ENCODE measurements around the gene RETREG3. TPM values are rescaled to one million over a fixed set of nuclear protein-coding genes. Genes with fewer than 3 reads are reported as not detected.

RETREG3 gene
- total RNA-seq, 1 donor from 2014 or later: 60.7 TPM

- DNase-seq (ENCODE audit: low read depth in 2 of 2): no peak
These were observed 4.6 kb upstream of the RETREG3 start for GRCh38 chr17:42613699-42614295.

GRCh38 chr17:42612013-42612412 is 2.8 kb upstream of the RETREG3 start:
- DNase-seq (ENCODE audit: low read depth in 2 of 2): no peak

GRCh38 chr17:42609814-42610801 is 934 bp upstream of the RETREG3 start:
- peak in 1 of 2 donors; percentile 8 for DNase-seq (ENCODE audit: low read depth in 2 of 2)

- peak in 1 of 2 donors; percentile 19 for DNase-seq (ENCODE audit: low read depth in 2 of 2)
These were observed 631 bp downstream of the RETREG3 start for GRCh38 chr17:42608305-42609181.

GRCh38 chr17:42607769-42608168 is 1.4 kb downstream of the RETREG3 start:
- DNase-seq (ENCODE audit: low read depth in 2 of 2): no peak

GRCh38 chr17:42603318-42603717 is 5.9 kb downstream of the RETREG3 start:
- no peak for DNase-seq (ENCODE audit: low read depth in 2 of 2)

GRCh38 chr17:42598905-42599304 is 10.3 kb downstream of the RETREG3 start:
- DNase-seq (ENCODE audit: low read depth in 2 of 2): no peak

GRCh38 chr17:42596386-42596785 is 12.8 kb downstream of the RETREG3 start:
- DNase-seq (ENCODE audit: low read depth in 2 of 2): no peak

GRCh38 chr17:42591411-42591810 is 17.8 kb downstream of the RETREG3 start:
- DNase-seq (ENCODE audit: low read depth in 2 of 2): no peak

- no peak for DNase-seq (ENCODE audit: low read depth in 2 of 2)
These were observed 18.3 kb downstream of the RETREG3 start for GRCh38 chr17:42590886-42591285.

GRCh38 chr17:42586514-42587230 is 22.5 kb downstream of the RETREG3 start:
- no peak for DNase-seq (ENCODE audit: low read depth in 2 of 2)

GRCh38 chr17:42585353-42585752 is 23.8 kb downstream of the RETREG3 start:
- DNase-seq (ENCODE audit: low read depth in 2 of 2): no peak

- DNase-seq (ENCODE audit: low read depth in 2 of 2): no peak
These were observed 24.3 kb downstream of the RETREG3 start for GRCh38 chr17:42584880-42585279.

GRCh38 chr17:42581744-42582270 is 27.4 kb downstream of the RETREG3 start:
- no peak for DNase-seq (ENCODE audit: low read depth in 2 of 2)

- no peak for DNase-seq (ENCODE audit: low read depth in 2 of 2)
These were observed 29.2 kb downstream of the RETREG3 start for GRCh38 chr17:42579794-42580551.

- DNase-seq (ENCODE audit: low read depth in 2 of 2): peak; percentile 57 to 78
These were observed 30.8 kb downstream of the RETREG3 start for GRCh38 chr17:42578282-42578869.

- DNase-seq (ENCODE audit: low read depth in 2 of 2): peak; percentile 80 to 94
These were observed 31.5 kb downstream of the RETREG3 start, which contains the start of gene PSMC3IP for GRCh38 chr17:42577532-42578281. PSMC3IP (minus strand) TSS chr17:42577729; CDS start chr17:42577686, 43 bp downstream.

- no peak for DNase-seq (ENCODE audit: low read depth in 2 of 2)
These were observed 32.0 kb downstream of the RETREG3 start for GRCh38 chr17:42577140-42577531.

- DNase-seq (ENCODE audit: low read depth in 2 of 2): no peak
These were observed 34.7 kb downstream of the RETREG3 start for GRCh38 chr17:42574463-42574862.
